ENCODE data around the gene DNAJC1. TPM values are rescaled to one million over a fixed set of nuclear protein-coding genes. Genes with fewer than 3 reads are reported as not detected.

The DNAJC1 gene
- polyA plus RNA-seq, 2 of the 4 experiments (the other 2 are of a cell fraction), result 19.2 to 34.2 TPM

- TF ChIP-seq RFX5 (IDR thresholded peaks at IDR 0.05) (no peak), SMC3 (IDR thresholded peaks at IDR 0.05) (no peak), REST (IDR thresholded peaks at IDR 0.05) (no peak), POLR2A (IDR thresholded peaks at IDR 0.05; ENCODE audit: low read length) (no peak), PHF8 (IDR thresholded peaks at IDR 0.05; ENCODE audit: borderline replicate concordance, low read depth) (no peak)
- Histone ChIP-seq H3K4me1 (no peaks in the 10 kb centered on the region), H3K4me2 (no peak overlapping the region), H3K27ac (no peak overlapping the region), H3K9me3 (no peaks in the 10 kb centered on the region), H3K4me3 (no peak overlapping the region)
- FAIRE-seq (no peak), DNase-seq (ENCODE audit: low read depth in 1 of 2, low spot score in 1 of 2) (no peak), ATAC-seq (no peak)
- 84% methylated on average over 1 of the region's 1 CpG for WGBS (ENCODE audit: missing lambda C conversion rate)
- POLR2A ChIA-PET, result no interaction called here
- CTCF ChIA-PET, result no interaction called here
Measured at GRCh38 chr10:21985541-21985940, 18.0 kb downstream of the DNAJC1 start.

GRCh38 chr10:21981118-21981517 is 22.4 kb downstream of the DNAJC1 start:
- Histone ChIP-seq H3K27ac (no peak overlapping the region), H3K4me3 (no peak overlapping the region), H3K9me3 (no peaks in the 10 kb centered on the region), H3K4me1 (peaks cover 8% of the 10 kb centered on the region; the same call in 1 of the 3 replicates), H3K4me2 (no peak overlapping the region)
- ChIA-PET CTCF (no interaction called here), POLR2A (no interaction called here)
- ATAC-seq (no peak), DNase-seq (ENCODE audit: low read depth in 1 of 2, low spot score in 1 of 2) (no peak), FAIRE-seq (no peak)
- 90% methylated on average over 3 of the region's 3 CpGs for WGBS (ENCODE audit: missing lambda C conversion rate)
- TF ChIP-seq FOSB (CRISPR knock-in tag; IDR thresholded peaks at IDR 0.05) (no peak), POLR2AphosphoS2 (conservative IDR thresholded peaks at IDR 0.05; ENCODE audit: low read length) (no peak), EP300 (IDR thresholded peaks at IDR 0.05) (no peak), KDM5A (IDR thresholded peaks at IDR 0.05) (no peak), HES2 (IDR thresholded peaks at IDR 0.05) (no peak), CBX8 (IDR thresholded peaks at IDR 0.05) (no peak), MAX (IDR thresholded peaks at IDR 0.05) (no peak), ZC3H11A (IDR thresholded peaks at IDR 0.05) (no peak), JUNB (IDR thresholded peaks at IDR 0.05) (no peak), RARB (CRISPR knock-in tag; IDR thresholded peaks at IDR 0.05) (no peak), HDAC2 (IDR thresholded peaks at IDR 0.05) (no peak), MAFK (IDR thresholded peaks at IDR 0.05; ENCODE audit: partially characterized antibody) (no peak), TFCP2L1 (CRISPR knock-in tag; IDR thresholded peaks at IDR 0.05) (no peak), E2F6 (IDR thresholded peaks at IDR 0.05; ENCODE audit: borderline replicate concordance, low read depth) (no peak), ZSCAN20 (CRISPR knock-in tag; IDR thresholded peaks at IDR 0.05) (no peak), CBX2 (IDR thresholded peaks at IDR 0.05; ENCODE audit: borderline replicate concordance, low read depth) (no peak), PBX3 (IDR thresholded peaks at IDR 0.05) (no peak), POLR2A (IDR thresholded peaks at IDR 0.05; ENCODE audit: low read length) (no peak), REST (IDR thresholded peaks at IDR 0.05) (no peak)
